ENCODE results near the gene CENPF. TPM values are rescaled to one million over a fixed set of nuclear protein-coding genes. Genes with fewer than 3 reads are reported as not detected.

CENPF gene
- total RNA-seq, 1 experiment from 2014 or later: 113 TPM

- H3K9me3 ChIP-seq (ENCODE audit: control insufficient read depth, low read depth, low read length): no peaks in the 10 kb centered on the region
- no peak overlapping the region for H3K27ac ChIP-seq (ENCODE audit: insufficient read length, low read depth, low read length)
- no CpG with 5 or more reads among the region's 4 CpGs for WGBS (ENCODE audit: extremely low coverage, insufficient read length, low lambda C conversion rate)
- H3K36me3 Mint-ChIP-seq (ENCODE audit: insufficient read depth in 1 of 3, low read depth in 3 of 3): no peaks in the 10 kb centered on the region
- H3K4me3 Mint-ChIP-seq: no peak overlapping the region
- H3K4me1 ChIP-seq (ENCODE audit: insufficient read depth, low read length): no peaks in the 10 kb centered on the region
- no peaks in the 10 kb centered on the region for H3K79me2 ChIP-seq (ENCODE audit: insufficient read depth, low read length)
- H3K14ac ChIP-seq (ENCODE audit: insufficient read depth, low read length): no peak overlapping the region
- no peaks in the 10 kb centered on the region for H3K27me3 Mint-ChIP-seq (ENCODE audit: low read depth)
- H2BK5ac ChIP-seq (ENCODE audit: insufficient read length, low read length): no peak overlapping the region
- H3K56ac ChIP-seq (ENCODE audit: insufficient read length, low read depth, low read length): no peak overlapping the region
- H4K8ac ChIP-seq (replicated peaks; ENCODE audit: insufficient read length, low read depth, low read length): no peak overlapping the region
- H2AFZ ChIP-seq (ENCODE audit: low read length): no peak overlapping the region
- H2AK5ac ChIP-seq (ENCODE audit: insufficient read length, low read length): no peak overlapping the region
- H3K79me1 ChIP-seq (ENCODE audit: insufficient read depth, low read depth, low read length, poor library complexity, severe bottlenecking): no peaks in the 10 kb centered on the region
- H2BK12ac ChIP-seq (ENCODE audit: insufficient read length, low read depth, low read length): no peak overlapping the region
- H3K4ac ChIP-seq (ENCODE audit: low read depth, low read length): no peak overlapping the region
- H3K18ac ChIP-seq (ENCODE audit: insufficient read length, low read depth, low read length): no peak overlapping the region
- H3K23me2 ChIP-seq (ENCODE audit: insufficient read length, low read depth, low read length, poor library complexity, severe bottlenecking): no peaks in the 10 kb centered on the region
- no peak overlapping the region for H3K27ac Mint-ChIP-seq
- no peak overlapping the region for H3T11ph ChIP-seq (ENCODE audit: low read length)
- no peak overlapping the region for H4K5ac ChIP-seq (ENCODE audit: insufficient read length, low read depth, low read length)
- H4K91ac ChIP-seq (ENCODE audit: insufficient read length, low read depth, low read length): no peak overlapping the region
- H3K27me3 ChIP-seq (ENCODE audit: insufficient read depth, low read length): no peaks in the 10 kb centered on the region
- DNase-seq: no peak
- no peak overlapping the region for H2BK15ac ChIP-seq (ENCODE audit: low read depth, low read length)
- no peaks in the 10 kb centered on the region for H4K20me1 ChIP-seq (ENCODE audit: control insufficient read depth, insufficient read depth, insufficient read length)
- H2BK20ac ChIP-seq (ENCODE audit: low read depth, low read length, poor library complexity, severe bottlenecking): no peak overlapping the region
- TF ChIP-seq CTCF (conservative IDR thresholded peaks at IDR 0.05): no peak
- H2BK120ac ChIP-seq (ENCODE audit: low read depth, low read length, poor library complexity, severe bottlenecking): no peak overlapping the region
- no peak overlapping the region for H3K9ac ChIP-seq (ENCODE audit: extremely low read depth, insufficient read length, low read length)
- no peak overlapping the region for H3K4me2 ChIP-seq (ENCODE audit: insufficient read depth, insufficient read length, low read length)
- no peaks in the 10 kb centered on the region for H3K9me3 Mint-ChIP-seq
- no peak overlapping the region for H3K23ac ChIP-seq (ENCODE audit: insufficient read length, low read depth, low read length)
- 0 out of 4 replicates have a peak, but pooled peaks cover 0 to 3% of the 10 kb centered on the region in 2 experiments for H3K4me1 Mint-ChIP-seq
Measured at GRCh38 chr1:214588963-214589597, 13.9 kb upstream of the CENPF start.

Data from H9 (cell line).